Measurements from ENCODE around the gene VSTM2L. TPM values are rescaled to one million over a fixed set of nuclear protein-coding genes. Genes with fewer than 3 reads are reported as not detected.

The VSTM2L gene
- total RNA-seq, 2 experiments from 2014 or later: 0.17 TPM; not detected in 1

GRCh38 chr20:37938181-37938750 lies 35.3 kb downstream of the VSTM2L start:
- no TSS peak for BruUV-seq (replicated peaks)
- H3K9me3 ChIP-seq (ENCODE audit: low read length): no peaks in the 10 kb centered on the region
- POLR2A ChIA-PET: no interaction called here
- H2AFZ ChIP-seq (ENCODE audit: low read length): no peak overlapping the region
- no peak for DNase-seq (ENCODE audit: low spot score)
- CTCF ChIA-PET (ENCODE audit: unreplicated experiment): no interaction called here
- no peak overlapping the region for H3K4me3 ChIP-seq (ENCODE audit: low read depth, low read length, poor library complexity, severe bottlenecking)
- H3K4me1 ChIP-seq (ENCODE audit: insufficient read depth, low read length, poor library complexity, severe bottlenecking): peaks cover 4% of the 10 kb centered on the region
- no peak for TF ChIP-seq EZH2phosphoT487 (IDR thresholded peaks at IDR 0.05; ENCODE audit: borderline replicate concordance, low read depth, low read length)
- TF ChIP-seq CTCF (conservative IDR thresholded peaks at IDR 0.05; ENCODE audit: low read length): no peak
- H3K79me2 ChIP-seq (ENCODE audit: insufficient read depth, low read depth, low read length): no peaks in the 10 kb centered on the region
- intact Hi-C loops (cut with micrococcal nuclease; ENCODE audit: unreplicated experiment): no loop called here
- H4K20me1 ChIP-seq (ENCODE audit: insufficient read depth, low read length): no peaks in the 10 kb centered on the region
- no peak overlapping the region for H3K4me2 ChIP-seq (ENCODE audit: low read length)
- no peaks in the 10 kb centered on the region for H3K9me2 ChIP-seq (ENCODE audit: insufficient read depth, low read length)
- H3K36me3 ChIP-seq (ENCODE audit: insufficient read depth, low read length): no peaks in the 10 kb centered on the region
- H3K27ac ChIP-seq (ENCODE audit: low read depth, low read length, poor library complexity, severe bottlenecking): no peak overlapping the region

GRCh38 chr20:37938954-37939353 lies 36.0 kb downstream of the VSTM2L start:
- Histone ChIP-seq H3K79me2 (ENCODE audit: insufficient read depth, low read depth, low read length) (no peaks in the 10 kb centered on the region), H3K36me3 (ENCODE audit: insufficient read depth, low read length) (no peaks in the 10 kb centered on the region), H2AFZ (ENCODE audit: low read length) (no peak overlapping the region), H3K4me3 (ENCODE audit: low read depth, low read length, poor library complexity, severe bottlenecking) (no peak overlapping the region), H3K9me2 (ENCODE audit: insufficient read depth, low read length) (no peaks in the 10 kb centered on the region), H4K20me1 (ENCODE audit: insufficient read depth, low read length) (no peaks in the 10 kb centered on the region), H3K4me1 (ENCODE audit: insufficient read depth, low read length, poor library complexity, severe bottlenecking) (peaks cover 4% of the 10 kb centered on the region), H3K9me3 (ENCODE audit: low read length) (no peaks in the 10 kb centered on the region), H3K4me2 (ENCODE audit: low read length) (no peak overlapping the region), H3K27ac (ENCODE audit: low read depth, low read length, poor library complexity, severe bottlenecking) (no peak overlapping the region)
- CTCF ChIA-PET (ENCODE audit: unreplicated experiment): no interaction called here
- POLR2A ChIA-PET: no interaction called here
- TF ChIP-seq EZH2phosphoT487 (IDR thresholded peaks at IDR 0.05; ENCODE audit: borderline replicate concordance, low read depth, low read length) (no peak), CTCF (conservative IDR thresholded peaks at IDR 0.05; ENCODE audit: low read length) (no peak)
- no peak for DNase-seq (ENCODE audit: low spot score)
- BruUV-seq (replicated peaks): no TSS peak
- intact Hi-C loops (cut with micrococcal nuclease; ENCODE audit: unreplicated experiment): no loop called here

- CTCF ChIA-PET (ENCODE audit: unreplicated experiment): no interaction called here
Measured at GRCh38 chr20:37939701-37940560, 37.0 kb downstream of the VSTM2L start.

More at GRCh38 chr20:37939701-37940560, 37.0 kb downstream of the VSTM2L start:
- Histone ChIP-seq H3K4me1 (ENCODE audit: insufficient read depth, low read length, poor library complexity, severe bottlenecking) (peaks cover 4% of the 10 kb centered on the region), H3K9me2 (ENCODE audit: insufficient read depth, low read length) (no peaks in the 10 kb centered on the region), H3K4me2 (ENCODE audit: low read length) (no peak overlapping the region), H4K20me1 (ENCODE audit: insufficient read depth, low read length) (no peaks in the 10 kb centered on the region), H3K36me3 (ENCODE audit: insufficient read depth, low read length) (no peaks in the 10 kb centered on the region), H3K9me3 (ENCODE audit: low read length) (no peaks in the 10 kb centered on the region), H2AFZ (ENCODE audit: low read length) (no peak overlapping the region), H3K27ac (ENCODE audit: low read depth, low read length, poor library complexity, severe bottlenecking) (no peak overlapping the region), H3K79me2 (ENCODE audit: insufficient read depth, low read depth, low read length) (no peaks in the 10 kb centered on the region), H3K4me3 (ENCODE audit: low read depth, low read length, poor library complexity, severe bottlenecking) (no peak overlapping the region)
- intact Hi-C loops (cut with micrococcal nuclease; ENCODE audit: unreplicated experiment): no loop called here
- TF ChIP-seq CTCF (conservative IDR thresholded peaks at IDR 0.05; ENCODE audit: low read length) (no peak), EZH2phosphoT487 (IDR thresholded peaks at IDR 0.05; ENCODE audit: borderline replicate concordance, low read depth, low read length) (no peak)
- DNase-seq (ENCODE audit: low spot score): no peak
- POLR2A ChIA-PET: no interaction called here
- no TSS peak for BruUV-seq (replicated peaks)

All from OCI-LY7 (cell line).